ENCODE results near the gene CLIC3.

Gene CLIC3

DNA sequence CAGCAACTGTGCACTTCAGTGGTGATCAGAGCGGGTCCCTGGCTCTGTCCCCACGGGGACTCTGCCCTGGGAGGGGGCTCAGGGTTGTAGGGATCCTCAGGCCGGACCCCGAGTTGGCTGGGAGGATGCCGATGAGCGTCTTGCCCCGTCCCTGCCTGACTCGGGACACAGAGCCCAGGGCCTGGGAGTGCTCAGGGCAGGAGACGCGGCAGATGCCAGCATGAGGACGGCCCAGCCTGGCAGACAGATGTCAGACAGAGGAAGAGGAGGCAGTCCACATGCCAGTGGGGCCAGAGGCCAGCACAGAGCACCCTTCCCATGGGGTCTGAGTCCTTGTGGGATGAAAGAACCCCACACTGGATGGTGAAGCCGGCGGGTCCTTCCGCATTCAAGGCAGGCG is 33.0 kb downstream of the CLIC3 start:
- no peak for DNase-seq

- no peak for DNase-seq
Observed at GRCh38 chr9:136962701-136963248, 33.6 kb downstream of the CLIC3 start.

- DNase-seq: no peak
Observed at GRCh38 chr9:136962163-136962562, 34.2 kb downstream of the CLIC3 start.

DNA sequence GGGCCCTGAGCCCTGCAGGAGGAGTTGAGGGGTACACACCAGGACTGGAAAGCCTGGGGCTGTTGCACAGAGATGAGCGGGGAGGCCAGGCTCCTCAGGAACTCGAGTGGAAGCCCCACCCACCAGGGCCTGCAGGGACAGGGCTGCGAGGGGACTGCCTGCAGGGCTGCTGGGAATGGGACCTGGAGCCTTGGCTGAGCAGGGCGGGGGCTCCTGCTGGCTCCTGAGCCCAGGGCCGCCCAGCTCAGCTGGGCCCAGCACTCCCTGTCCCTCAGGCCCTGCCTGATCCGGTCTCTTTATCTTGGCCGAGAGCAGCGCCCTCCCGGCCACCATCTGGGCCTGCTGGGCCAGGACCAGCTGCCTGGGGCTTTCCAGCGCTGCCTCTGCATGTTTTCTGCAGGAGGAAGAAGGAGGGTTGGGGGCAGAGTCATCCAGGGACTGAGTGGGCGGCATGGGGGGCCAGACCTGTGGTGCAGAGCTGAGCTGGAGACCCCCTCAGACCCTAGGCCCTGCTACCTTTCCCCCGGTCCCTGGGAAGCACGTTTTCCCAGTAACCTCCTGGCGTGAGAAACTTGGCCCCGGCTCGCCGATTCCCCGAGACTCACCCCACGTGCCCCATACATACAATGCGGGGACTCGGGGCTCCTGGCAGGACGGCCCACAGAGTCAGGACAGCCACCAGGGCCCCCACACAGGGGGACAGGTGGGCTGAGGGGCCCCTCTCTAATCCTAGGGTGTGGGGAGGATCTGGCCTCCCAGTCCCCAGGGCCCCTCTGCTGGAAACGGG is 34.9 kb downstream of the CLIC3 start:
- no peak for DNase-seq

DNA sequence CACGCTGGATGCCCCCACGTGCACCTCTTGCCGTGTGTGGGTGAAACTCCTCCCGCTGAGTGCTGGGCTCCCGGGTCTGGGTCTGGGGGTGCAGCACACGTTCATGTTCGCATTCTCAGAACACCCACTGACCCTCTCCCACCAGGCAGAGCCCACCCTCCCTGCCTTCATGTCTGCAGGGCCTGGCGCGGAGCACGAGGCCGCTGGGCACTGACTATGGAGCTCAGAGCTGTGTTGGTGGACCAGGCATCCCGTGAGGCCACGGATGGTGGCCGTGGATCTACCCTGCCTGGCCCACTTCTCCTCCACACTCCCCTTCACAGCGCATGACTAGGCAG is 35.5 kb downstream of the CLIC3 start:
- DNase-seq: no peak

- no peak for DNase-seq
Observed at GRCh38 chr9:136960212-136960937, 36.0 kb downstream of the CLIC3 start.

- DNase-seq: no peak
Observed at GRCh38 chr9:136958898-136959850, 37.2 kb downstream of the CLIC3 start.

GRCh38 chr9:136958473-136958872 is 37.9 kb downstream of the CLIC3 start:
- no peak for DNase-seq

DNA sequence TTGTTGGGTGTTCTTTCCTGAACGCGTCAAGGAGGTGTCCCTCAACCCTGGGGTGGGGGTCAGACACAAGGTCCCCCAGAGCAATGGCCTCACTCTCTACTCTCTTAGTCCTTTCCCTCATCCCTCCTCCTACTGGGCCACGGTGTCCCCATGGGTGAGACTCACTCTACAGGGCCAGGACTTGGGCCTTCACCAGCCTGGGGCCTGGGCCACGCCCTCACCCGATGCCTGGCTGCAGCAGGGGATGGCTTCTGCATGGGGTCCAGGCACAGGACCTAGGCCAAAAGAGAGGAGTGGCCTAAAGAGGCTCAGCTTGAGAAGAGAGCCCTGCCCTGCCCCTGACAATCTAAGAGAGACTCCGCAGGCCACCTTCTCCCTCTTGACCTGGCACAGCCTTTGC is 38.5 kb downstream of the CLIC3 start:
- no peak for DNase-seq

- DNase-seq: no peak
Observed at GRCh38 chr9:136957461-136957860, 38.9 kb downstream of the CLIC3 start.

DNA sequence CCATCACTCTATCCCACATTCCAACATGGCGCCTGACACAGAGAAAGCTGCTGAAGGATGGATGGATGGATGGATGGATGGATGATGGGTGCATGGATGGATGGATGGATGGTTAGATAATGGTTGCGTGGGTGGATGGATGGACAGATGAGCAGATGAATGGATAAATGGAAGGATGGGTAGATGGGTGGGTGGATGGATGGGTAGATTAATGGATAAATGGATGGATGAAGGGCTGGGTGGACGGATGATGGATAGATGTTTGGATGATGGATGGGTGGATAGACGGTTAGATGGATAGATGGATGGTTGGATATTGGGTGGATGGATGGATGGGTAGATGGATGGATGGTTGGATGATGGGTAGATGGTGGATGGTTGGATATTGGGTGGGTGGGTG is 39.8 kb downstream of the CLIC3 start:
- DNase-seq: no peak

DNA sequence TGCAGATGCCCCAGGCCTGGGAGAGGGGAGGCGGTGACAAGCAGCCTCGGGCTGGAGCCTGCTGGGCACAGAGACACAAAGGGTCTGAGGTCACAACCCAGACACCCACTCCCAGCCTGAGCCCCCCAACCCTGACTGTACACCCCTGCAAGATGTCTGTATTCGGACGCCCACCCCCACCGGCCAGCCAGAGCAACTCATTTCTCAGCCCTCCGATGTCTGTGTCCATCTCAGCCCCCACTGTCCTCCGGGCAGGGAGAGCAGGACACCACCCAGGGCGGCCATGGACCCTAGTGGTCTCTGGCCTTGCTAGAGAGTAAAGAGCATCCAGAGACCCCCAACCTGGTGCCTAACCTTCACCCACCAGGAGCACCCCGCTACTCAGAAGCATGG is 40.4 kb downstream of the CLIC3 start:
- no peak for DNase-seq

GRCh38 chr9:136955202-136955942 is 41.0 kb downstream of the CLIC3 start:
- DNase-seq: no peak

DNA sequence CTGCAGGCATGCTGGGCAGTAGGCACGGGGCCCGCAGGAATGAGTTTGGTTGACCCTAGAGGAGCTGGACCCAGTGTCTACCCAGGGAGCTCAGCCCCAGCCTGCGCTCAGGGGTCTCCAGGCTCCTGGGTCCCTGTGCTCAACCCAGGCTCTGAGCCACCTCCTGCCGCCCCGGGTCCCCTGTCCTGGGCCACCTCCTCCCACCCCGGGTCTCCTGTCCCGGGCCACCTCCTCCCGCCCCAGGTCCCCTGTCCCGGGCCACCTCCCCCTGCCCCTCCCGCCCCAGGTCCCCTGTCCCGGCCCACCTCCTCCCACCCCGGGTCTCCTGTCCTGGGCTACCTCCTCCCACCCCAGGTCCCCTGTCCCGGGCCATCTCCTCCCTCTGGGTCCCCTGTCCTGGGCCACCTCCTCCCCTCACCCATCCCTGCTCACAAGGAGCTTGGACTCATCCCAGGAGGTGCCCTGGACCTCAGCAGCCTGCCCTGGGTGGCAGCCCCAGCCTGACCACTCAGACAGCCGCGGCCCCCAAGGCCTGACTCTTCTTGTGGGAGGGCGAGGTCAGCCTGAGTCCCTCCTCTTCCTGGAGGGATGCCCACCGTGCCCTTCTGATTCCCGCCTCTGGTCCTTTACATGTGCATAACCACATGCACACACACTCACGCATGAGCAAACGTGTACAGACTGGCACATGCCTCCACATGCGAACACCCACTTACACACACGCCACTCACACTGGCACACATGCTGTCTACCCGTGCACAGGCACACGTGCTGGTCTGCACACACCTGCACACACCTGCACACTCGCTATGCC is 41.9 kb downstream of the CLIC3 start:
- no peak for DNase-seq

DNA sequence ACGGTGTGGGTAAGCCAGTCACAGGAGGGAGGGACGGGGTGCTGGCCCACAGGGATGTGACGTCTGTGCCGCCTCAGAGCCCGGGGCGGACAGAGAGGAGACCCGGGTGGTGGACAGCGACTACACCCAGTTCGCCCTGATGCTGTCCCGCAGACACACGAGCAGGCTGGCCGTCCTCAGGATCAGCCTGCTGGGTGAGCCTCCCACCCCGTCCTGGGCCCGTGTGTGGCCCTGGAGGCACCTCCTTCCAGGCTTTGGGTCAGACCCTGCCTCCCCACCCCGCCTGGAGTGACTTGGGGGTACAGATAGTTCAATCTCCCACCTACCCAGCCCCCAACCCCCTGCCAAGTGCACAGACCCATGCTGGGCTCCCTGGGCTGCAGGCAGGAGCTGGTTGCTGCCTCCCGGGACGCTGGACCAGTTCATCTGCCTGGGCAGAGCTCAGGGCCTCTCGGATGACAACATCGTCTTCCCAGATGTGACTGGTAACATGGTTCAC is 42.5 kb downstream of the CLIC3 start:
- no peak for DNase-seq

DNA sequence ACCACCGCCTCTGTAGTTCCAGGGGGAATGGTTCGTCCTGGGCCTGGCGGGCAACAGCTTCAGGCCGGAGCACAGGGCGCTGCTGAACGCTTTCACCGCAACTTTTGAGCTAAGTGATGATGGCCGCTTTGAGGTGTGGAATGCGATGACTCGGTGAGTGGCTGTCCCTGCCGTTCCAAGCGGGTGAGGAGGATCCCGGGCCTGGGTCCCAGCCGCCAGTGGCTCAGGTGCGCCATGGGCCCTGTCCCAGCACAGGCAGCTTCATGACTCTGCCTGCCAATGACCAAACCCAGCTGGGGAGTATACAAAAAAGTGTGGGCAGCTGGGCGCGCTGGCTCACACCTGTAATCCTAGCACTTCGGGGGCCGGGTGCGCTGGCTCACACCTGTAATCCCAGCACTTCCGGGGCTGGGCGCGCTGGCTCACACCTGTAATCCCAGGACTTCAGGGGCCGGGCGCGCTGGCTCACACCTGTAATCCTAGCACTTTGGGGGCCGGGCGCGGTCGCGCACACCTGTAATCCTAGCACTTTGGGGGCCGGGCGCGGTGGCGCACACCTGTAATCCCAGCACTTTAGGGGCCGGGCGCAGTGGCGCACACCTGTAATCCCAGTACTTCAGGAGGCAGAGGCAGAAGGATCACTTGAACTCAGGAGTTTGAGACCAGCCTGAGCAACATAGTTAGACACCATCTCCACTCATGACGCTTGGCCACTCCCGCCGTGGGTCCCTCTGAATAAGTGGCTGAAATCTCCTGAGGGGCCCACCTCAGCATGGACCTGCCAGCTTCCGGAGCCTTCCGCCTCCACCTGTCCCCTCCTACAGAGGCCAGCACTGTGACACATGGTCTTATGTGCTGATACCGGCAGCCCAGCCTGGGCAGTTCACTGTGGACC is 43.2 kb downstream of the CLIC3 start:
- no peak for DNase-seq

GRCh38 chr9:136952321-136952850 is 44.0 kb downstream of the CLIC3 start:
- DNase-seq: no peak

DNA sequence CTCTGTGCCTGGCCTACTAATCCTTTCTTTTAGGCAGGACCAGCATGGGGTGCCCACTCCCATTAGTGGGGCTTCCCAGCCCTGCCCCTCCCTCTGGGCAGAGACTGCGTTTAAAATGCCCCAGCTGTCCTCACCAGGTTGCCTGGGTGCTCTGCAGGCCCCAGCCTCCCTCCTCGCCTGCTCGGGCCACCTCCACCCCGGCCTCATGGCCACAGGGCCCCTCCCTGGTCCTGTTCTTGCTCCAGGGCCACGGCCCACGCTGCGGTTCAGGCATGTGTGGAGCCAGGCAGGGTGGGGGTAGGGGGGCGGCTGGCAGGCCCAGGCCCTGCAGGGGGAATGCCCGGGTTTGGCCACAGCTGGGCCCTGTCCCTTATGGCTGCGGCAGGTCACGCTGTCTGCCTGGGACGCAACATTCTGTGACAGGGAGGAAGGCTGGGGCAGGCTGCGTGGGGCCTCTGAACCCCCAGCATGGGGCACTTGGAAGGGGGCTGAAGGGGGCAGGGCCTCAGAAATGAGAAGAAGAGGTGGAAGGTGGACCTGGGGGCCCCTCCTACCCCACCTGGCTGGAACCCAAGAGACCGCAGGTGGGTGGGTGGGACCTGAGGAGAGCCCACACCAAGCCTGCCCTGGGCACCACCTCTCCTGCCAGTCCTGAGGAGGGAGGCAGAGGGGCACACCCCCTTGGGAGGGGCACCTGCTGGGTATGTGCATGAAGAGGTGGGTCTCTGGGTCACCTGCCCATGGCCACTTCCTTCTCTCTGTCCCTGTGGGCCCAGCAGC is 44.6 kb downstream of the CLIC3 start, which contains the start of gene LCN12:
LCN12 (plus strand) TSS at position 733 of the 780 bp plus-strand sequence. CDS start 55 bp downstream, outside the sequence.
- DNase-seq: no peak

Measured in activated CD4-positive, alpha-beta T cell treated with anti-CD3 and anti-CD28 coated beads, Interleukin-2, Interleukin-6, amounts not matched to agents 100 ng/mL and 50 ng/mL, durations not matched to agents 16 hours and 8 hours (primary cell).